Ovary (tissue), 3 donors: ENCODE results near the gene ALDH1A1.

ENCODE experiments used
- CTCF ChIP-seq, 3 donors: fragments of 450-650 bp in 2 of 3; fragments of 200-600 bp in 1 of 3; IDR thresholded peaks; one replicate each; pipeline versions ENCODE4 v1.5.1 to v1.8.0; 2016 to 2022; ENCODE audit warnings: antibody characterized with exemption in 3 of 3, mild to moderate bottlenecking in 1 of 3
- EP300 ChIP-seq: sonication (generic); formaldehyde crosslinking; IDR thresholded peaks from one replicate; pipeline ENCODE4 v1.6.1; 2017; ENCODE audit warnings: antibody characterized with exemption
- POLR2A ChIP-seq: fragments of 450-650 bp; IDR thresholded peaks from one replicate; pipeline ENCODE4 v1.6.1; 2017; ENCODE audit warnings: antibody characterized with exemption, mild to moderate bottlenecking, moderate library complexity
- donor health status: DM: no; HTN: no; CAD: no.

DNA sequence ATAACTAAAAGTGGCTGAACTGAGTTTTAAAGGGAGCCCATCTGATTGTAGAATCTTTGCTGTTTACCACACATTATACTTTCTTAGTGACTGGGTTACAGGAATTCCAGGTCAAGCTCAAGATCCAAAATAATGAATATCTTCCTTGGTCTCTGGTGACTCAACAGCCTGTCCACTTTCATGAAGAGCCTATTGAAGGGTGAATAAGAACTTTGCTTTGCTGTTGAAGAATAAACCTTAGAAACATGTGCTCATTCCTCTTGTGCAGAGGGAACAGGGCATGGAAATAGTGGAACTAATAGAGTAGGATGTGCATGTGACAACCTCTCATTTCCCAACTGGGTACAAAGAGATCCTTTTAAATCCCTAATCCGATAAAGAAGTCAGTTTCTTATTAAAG is 21.4 kb downstream of the ALDH1A1 start:
- TF ChIP-seq POLR2A (no peak), CTCF (IDR thresholded peaks at IDR 0.05) (no peak), EP300 (no peak)
